NCI-H226 (cell line): ENCODE data around the gene WDR17.
"Not testable (repeated sequence)": the region's sequence is repeated elsewhere in the genome, so short reads cannot be mapped to it uniquely, and the experiment has no call there.

Source experiments
- DNase-seq: peaks from one replicate; pipeline ENCODE4 v3.0.0-alpha.2; 2015

WDR17 gene

GRCh38 chr4:176193938-176194337 lies 128.3 kb downstream of the WDR17 start:
- DNase-seq: peak; percentile 13

DNA sequence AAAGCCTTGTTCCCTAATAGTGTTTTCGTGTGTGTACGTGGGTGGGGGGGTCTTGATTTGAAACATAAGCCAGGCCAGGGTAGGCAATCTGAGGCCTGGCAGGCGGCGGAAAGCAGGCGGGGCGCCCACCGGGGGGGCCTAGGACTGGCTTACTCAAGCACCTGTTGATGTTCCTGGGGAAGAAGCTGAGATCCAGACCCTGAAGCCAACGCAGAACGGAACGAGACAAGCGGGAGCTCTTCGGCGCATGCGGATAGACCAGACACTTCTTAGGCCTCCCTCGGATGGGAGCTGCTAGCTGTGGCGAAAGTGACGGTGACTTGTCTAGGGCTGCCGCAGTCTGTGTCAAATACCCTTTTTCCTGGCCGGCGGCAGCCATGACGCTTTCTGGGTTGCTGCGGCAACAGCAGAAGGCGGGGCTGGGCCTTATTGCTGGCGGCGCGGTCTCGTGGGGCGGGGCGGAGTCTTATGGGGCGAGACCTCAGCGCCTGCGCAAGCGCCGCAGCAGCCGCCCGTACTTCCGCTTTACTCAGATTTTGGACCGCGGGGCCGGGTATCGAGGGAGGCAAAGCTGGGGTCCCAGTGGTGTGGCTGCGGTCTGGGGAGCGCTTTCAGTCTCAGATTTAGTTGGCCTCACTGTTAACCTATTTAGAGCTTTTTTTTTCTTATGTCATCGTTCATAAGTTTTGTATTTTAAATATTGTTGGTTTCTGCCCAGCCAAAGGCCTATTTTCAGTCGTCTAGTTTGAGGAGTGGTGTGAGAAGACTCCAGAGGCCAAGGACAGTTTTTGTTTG lies 129.7 kb downstream of the WDR17 start, which contains the start of gene SPATA4:
SPATA4 (minus strand) TSS at position 402 of the 795 bp plus-strand sequence; CDS start at position 379, 23 bp downstream.
- peak; percentile 69 for DNase-seq

DNA sequence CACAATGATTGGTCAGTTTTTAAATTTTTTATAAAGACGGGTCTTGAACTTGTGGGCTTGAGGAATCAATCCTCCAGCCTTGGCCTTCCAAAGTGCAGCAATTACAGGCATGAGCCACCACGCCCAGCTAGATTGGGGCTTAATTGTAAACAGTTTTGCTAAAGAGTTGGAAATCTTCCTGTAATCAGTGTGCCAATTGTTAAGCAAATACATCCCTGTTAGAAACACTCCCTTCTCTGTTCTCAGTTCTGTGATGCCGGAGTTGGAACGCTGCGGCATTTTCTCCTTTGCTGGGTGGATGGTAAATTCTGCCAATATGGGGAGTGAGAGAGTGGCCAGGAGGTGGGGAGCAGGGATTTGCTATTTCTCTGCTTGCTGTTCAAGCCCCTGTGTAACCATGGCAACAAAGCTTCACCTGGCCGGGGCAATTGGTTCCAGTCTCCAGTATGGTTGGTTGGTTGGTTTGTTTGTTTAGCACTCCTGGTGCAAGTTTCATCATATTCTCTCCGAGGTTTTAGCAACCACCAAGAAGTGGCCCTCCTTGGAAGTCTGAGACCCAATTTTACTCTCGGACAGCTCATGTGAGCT lies 132.8 kb downstream of the WDR17 start:
- DNase-seq: no peak

DNA sequence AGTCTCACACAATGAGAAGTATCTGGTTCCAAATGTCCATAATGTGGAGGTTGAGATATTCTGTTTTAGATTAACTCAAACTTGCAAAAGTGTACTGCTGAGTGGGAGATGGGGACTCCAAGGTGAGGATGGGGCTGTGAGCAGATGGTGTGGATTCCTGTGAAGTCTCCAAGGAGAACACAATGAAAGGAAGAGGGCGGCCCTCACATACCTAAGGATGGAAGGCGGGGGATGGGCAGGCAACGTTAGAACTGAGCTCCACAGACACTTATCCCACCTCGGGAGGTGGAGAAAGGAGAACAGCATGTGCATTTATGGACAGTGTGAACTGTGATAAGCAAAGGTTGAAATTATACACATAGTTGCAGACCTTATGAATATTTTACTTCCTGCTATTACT lies 139.7 kb downstream of the WDR17 start:
- DNase-seq: no peak

- no peak for DNase-seq
Measured at GRCh38 chr4:176207839-176208238, 142.2 kb downstream of the WDR17 start.

- no peak for DNase-seq
Measured at GRCh38 chr4:176209535-176209934, 143.9 kb downstream of the WDR17 start.

DNA sequence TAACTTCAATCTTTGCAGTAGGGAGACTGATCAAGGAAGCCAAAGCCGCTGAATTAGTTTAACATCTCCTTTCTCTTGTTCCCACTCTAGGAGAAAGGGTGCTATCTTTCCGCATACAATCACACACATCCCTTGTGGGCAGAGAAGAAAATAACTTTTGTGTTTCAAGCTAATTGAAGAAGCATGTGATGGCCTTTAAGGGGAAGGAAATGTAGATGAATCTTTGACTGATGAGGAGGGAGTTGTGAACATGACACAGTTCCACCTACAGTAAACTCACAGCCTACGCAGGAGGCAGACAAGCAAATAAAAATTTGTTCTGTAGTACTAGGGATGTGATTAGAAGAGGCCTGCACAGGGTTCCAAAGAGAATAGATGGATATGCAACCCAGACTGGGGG lies 144.5 kb downstream of the WDR17 start:
- DNase-seq: no peak

DNA sequence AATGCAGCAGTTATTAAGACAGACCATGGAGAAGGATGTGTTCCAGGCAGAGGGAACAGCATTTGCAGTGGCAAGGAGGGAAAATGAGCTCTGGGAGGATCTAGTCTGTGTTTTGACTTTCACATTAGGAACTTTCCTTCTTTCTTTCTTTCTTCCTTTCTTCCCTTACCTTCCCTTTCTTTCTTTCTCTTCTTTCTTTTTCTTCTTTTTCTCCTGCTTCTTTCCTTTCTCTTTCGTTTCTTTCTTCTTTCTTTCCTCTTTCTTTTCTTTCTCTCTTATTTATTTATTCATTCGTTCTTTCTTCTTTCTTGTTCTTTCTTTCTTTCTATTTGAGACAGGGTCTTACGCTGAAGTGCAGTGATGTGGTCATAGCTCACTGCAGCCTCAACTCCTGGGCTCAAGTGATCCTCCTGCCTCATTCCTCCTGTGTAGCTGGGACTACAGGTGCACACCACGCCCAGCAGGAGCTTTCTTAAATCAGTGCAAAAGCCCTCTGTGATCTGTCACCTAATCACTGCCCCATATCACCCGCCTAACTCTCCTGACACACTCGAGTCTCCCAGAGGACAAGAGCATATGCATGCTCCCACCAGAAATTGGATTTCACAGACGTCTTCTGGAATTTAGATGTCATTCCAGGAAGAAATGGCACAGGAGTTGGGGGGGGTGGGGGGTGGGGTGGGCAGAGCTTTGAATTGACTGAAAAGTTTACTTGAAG lies 145.1 kb downstream of the WDR17 start:
- DNase-seq: no peak

DNA sequence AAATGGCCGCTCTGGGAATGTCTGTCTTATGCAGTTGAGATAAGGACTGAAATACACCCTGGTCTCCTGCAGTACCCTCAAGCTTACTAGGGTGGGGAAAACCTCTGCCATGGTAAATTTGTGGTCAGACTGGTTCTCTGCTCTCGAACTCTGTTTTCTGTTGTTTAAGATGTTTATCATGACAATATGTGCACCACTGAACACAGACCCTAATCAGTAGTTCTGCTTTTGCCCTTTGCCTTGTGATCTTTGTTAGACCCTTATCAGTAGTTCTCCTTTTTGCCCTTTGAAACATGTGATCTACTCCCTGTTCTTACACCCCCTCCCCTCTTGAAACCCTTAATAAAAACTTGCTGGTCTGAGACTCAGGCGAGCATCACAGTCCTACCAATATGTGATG lies 146.7 kb downstream of the WDR17 start:
- DNase-seq: not testable (repeated sequence)

GRCh38 chr4:176217510-176217909 lies 151.9 kb downstream of the WDR17 start:
- DNase-seq: no peak

- DNase-seq: no peak
Measured at GRCh38 chr4:176222149-176222548, 156.5 kb downstream of the WDR17 start.

DNA sequence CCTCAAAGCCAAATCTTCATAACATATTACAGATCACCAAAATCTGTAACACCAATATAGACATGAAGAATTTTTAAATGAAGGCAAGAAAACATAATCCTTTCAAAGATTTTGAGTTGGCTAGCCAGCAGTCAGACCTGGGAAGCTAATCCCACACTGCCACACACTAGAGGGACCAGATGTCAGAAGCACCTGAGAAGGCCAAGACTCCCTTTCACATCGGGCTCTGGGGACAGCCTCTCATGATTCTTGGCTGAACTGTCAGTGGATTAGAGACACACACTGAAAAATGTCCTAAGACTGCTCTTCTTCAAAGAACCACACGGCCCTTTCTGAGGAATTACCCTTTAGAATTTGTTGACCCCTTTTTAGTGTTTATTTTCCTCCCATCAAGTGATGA lies 157.9 kb downstream of the WDR17 start:
- DNase-seq: no peak

DNA sequence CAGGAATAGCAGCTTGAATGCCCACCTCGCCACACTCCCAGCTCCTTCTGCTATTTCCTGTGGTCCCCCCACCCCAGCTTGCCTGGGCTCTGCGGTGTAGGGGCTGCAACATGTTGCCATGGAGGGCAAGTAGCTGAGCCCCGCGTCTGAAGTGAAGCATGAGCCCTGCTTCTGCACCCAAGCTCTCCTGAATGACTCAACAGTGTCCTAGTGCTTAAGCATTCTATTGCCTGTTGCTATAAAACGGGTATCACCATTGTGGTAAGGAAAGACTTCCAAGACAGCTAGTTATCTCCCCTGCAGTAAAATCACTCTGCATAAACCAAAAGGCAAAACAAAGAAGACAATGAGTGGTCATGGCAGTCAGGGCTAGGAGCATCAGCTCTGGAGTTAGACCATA lies 161.1 kb downstream of the WDR17 start:
- no peak for DNase-seq

DNA sequence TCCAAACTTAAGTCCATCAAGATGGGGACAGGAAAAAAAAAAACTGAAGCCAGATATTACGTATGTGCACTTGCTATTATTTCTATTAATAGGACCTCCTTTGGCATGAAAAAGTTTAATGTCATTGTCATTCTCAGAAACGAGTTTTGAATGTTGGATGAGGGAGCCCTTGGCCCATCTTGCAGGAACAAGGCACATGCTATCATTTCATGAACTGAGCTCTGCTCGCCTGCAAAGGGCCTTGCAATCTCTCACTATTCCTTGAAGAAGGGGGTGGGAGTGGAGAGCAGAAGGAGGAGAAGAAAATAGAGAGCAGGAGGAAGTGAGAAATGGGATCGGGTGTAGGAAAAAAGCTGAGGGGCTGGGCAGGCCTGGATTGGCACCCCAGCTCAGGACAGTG lies 164.0 kb downstream of the WDR17 start:
- no peak for DNase-seq
